Measurements from ENCODE around the gene PSMA3. TPM values are rescaled to one million over a fixed set of nuclear protein-coding genes. Genes with fewer than 3 reads are reported as not detected.
A peak's percentile ranks its signal among the peaks of the same experiment; 100 is the strongest.

Gene PSMA3
- total RNA-seq, 1 donor from 2014 or later, result 197 TPM

- Mint-ChIP-seq H3K9me3 (ENCODE audit: low read depth) (no peaks in the 10 kb centered on the region), H3K36me3 (ENCODE audit: insufficient read depth) (peaks cover 19% of the 10 kb centered on the region), H3K4me1 (ENCODE audit: low read depth) (no peaks in the 10 kb centered on the region), H3K4me3 (ENCODE audit: low read depth) (no peak overlapping the region), H3K27me3 (no peaks in the 10 kb centered on the region), H3K27ac (peak overlapping the region; percentile 21)
- DNase-seq (ENCODE audit: low spot score, unreplicated experiment), result no peak
- TF ChIP-seq CTCF (IDR thresholded peaks at IDR 0.05; ENCODE audit: unreplicated experiment), result no peak
Measured at GRCh38 chr14:58274881-58275280, 30.2 kb downstream of the PSMA3 start.

DNA sequence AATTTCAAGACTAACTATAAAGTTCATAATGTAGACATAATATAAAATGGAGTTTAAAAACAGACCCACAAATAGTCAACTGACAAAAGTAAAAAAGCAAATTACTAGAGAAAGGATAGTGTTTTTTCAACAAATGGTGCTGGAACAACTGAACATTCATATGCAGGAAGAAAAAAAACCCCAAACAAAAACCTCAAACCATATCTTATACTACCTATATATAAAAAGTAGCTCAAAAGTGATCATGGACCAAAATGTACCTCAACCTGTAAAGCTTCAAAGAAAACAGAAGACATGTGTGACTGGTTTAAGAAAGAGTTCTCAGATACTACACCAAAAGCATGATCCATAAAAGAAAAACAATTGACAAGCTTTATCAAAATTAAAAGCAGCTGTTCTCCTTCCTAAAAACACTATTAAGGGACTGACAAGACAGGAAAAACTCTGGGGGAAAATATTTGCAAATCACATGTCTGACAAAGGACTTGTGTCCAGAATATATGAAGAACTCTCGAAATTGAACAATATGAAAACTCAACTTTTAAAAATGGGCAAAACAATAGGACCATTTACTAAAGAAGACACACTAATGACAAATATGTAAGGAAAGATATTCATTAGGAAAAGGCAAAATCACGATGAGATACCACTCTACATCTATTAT, 31.0 kb downstream of the PSMA3 start:
- Mint-ChIP-seq H3K36me3 (ENCODE audit: insufficient read depth) (peaks cover 16% of the 10 kb centered on the region), H3K4me1 (ENCODE audit: low read depth) (no peaks in the 10 kb centered on the region)

DNA sequence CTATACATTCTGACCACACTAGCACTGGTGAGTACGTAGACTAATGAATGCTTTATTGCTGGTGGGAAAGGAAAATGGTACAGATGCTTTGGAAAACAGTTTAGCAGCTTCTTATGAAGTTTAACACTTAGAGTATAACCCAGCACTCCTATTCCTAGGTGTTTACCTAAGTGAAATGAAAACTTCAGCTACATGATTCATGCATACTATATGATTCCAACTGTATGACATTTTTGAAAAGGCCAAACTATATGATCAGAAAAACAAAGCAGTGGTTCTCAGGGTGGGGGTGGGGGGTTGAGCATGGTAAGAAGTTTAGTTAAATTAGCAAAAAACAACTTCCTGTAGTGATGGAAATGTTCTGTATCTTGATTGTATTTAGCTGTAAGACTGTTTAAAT, 31.6 kb downstream of the PSMA3 start:
- Mint-ChIP-seq H3K27ac (peak overlapping the region; percentile 49), H3K27me3 (no peaks in the 10 kb centered on the region), H3K36me3 (ENCODE audit: insufficient read depth) (peaks cover 17% of the 10 kb centered on the region), H3K9me3 (ENCODE audit: low read depth) (no peaks in the 10 kb centered on the region), H3K4me1 (ENCODE audit: low read depth) (peaks cover 4% of the 10 kb centered on the region), H3K4me3 (ENCODE audit: low read depth) (no peak overlapping the region)
- no peak for TF ChIP-seq CTCF (IDR thresholded peaks at IDR 0.05; ENCODE audit: unreplicated experiment)
- no peak for DNase-seq (ENCODE audit: low spot score, unreplicated experiment)

More for the DNA sequence above, 31.0 kb downstream of the PSMA3 start:
- no peak for TF ChIP-seq CTCF (IDR thresholded peaks at IDR 0.05; ENCODE audit: unreplicated experiment)
- Mint-ChIP-seq H3K9me3 (ENCODE audit: low read depth) (no peaks in the 10 kb centered on the region), H3K4me3 (ENCODE audit: low read depth) (no peak overlapping the region), H3K27me3 (no peaks in the 10 kb centered on the region), H3K27ac (peak overlapping the region; percentile 49)
- no peak for DNase-seq (ENCODE audit: low spot score, unreplicated experiment)

GRCh38 chr14:58278177-58278576, 33.5 kb downstream of the PSMA3 start:
- Mint-ChIP-seq H3K27ac (no peak overlapping the region), H3K4me3 (ENCODE audit: low read depth) (no peak overlapping the region), H3K36me3 (ENCODE audit: insufficient read depth) (peaks cover 19% of the 10 kb centered on the region), H3K4me1 (ENCODE audit: low read depth) (peaks cover 15% of the 10 kb centered on the region), H3K27me3 (no peaks in the 10 kb centered on the region), H3K9me3 (ENCODE audit: low read depth) (no peaks in the 10 kb centered on the region)
- no peak for DNase-seq (ENCODE audit: low spot score, unreplicated experiment)
- no peak for TF ChIP-seq CTCF (IDR thresholded peaks at IDR 0.05; ENCODE audit: unreplicated experiment)

DNA sequence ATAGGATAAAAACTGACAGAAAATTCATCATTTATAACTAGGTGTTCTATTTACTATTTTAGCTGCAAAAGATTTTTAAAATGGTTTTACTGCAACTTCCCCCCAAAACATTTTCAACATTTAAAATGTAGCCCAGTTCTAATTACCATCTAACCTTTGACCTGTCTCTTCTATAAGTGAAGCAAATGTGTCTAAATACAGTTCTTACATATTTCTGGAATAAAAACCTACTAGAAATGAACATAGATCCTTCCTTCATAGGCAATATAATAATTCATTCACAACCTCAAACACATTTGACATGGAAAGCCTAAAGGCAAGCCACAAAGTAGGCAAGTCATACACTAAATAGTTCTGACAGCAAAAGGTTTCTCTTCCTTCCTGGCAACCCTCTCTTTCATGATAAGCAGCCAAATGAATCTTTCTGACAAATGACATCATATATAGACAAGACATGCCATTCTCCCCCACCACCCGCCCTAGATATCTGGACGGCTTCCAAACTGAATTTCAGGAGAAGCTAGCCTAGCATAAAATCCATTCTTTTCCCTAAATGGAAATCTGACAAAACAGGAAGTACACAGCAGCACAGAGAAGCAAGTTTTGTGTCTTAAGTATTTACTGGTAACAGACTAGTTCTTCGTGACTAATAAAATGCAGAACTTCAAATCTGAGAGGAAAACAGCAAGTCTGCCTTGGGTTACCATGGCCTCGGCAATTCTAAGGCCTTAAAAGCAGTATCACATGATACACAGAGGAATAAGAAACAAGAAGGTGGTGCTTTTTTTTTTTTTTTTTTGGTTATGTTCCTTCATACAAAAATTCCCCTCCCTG, 36.5 kb downstream of the PSMA3 start:
- peak overlapping the region; percentile 91 for H3K27ac Mint-ChIP-seq
- no peak overlapping the region for H3K4me3 Mint-ChIP-seq (ENCODE audit: low read depth)

More for the DNA sequence above, 36.5 kb downstream of the PSMA3 start:
- peaks cover 17% of the 10 kb centered on the region for H3K4me1 Mint-ChIP-seq (ENCODE audit: low read depth)
- no peaks in the 10 kb centered on the region for H3K9me3 Mint-ChIP-seq (ENCODE audit: low read depth)
- no peak for TF ChIP-seq CTCF (IDR thresholded peaks at IDR 0.05; ENCODE audit: unreplicated experiment)
- peaks cover 20% of the 10 kb centered on the region for H3K36me3 Mint-ChIP-seq (ENCODE audit: insufficient read depth)
- no peaks in the 10 kb centered on the region for H3K27me3 Mint-ChIP-seq
- no peak for DNase-seq (ENCODE audit: low spot score, unreplicated experiment)

All from progenitor cell of endocrine pancreas (in vitro differentiated cells).